TTC549 (cell line): ENCODE results near the gene RDH12.
"Not testable (repeated sequence)": the region's sequence is repeated elsewhere in the genome, so short reads cannot be mapped to it uniquely, and the experiment has no call there.

Experiments used
- FAIRE-seq: peaks from 2 replicates; lab custom pipeline; 2012; peaks lifted over from hg19 to GRCh38; lab: Jason Lieb, UNC

The RDH12 gene

DNA sequence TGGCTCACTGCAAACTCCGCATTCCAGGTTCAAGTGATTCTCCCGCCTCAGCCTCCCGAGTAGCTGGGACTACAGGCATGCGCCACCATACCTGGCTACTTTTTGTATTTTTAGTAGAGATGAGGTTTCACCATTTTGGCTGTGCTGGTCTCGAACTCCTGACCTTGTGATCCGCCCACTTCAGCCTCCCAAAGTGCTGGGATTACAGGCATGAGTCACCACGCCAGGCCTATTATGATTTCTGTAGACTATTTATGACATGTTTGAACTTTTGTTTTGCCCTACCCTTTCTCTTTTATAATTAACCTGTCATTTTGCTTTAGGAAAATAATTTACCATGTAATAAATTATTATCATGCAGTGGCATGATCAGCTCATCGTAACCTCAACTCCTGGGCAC, at the start of gene RDH12:
TSS of gene RDH12 (plus strand) at position 395 of the 400 bp plus-strand sequence. CDS start 20,757 bp downstream, outside the sequence.
- FAIRE-seq: not testable (repeated sequence)

DNA sequence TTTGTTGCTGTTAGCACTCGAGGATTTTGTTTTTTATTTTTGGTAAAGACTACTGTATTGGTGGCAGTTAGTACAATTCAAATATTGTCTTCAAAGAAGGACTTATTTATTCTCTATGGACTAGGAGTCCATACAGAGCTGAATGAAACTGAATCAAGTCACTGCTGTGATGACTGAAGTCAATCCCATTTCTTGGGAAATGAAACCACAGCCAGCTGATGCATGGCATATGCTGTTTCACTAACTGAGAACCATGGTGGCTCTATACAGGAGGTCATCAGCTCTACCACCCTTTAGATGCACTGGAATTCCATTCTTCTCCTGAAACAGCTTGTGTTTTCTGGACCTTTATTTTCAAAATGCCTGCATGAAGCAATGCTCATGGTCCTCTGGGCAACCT, 49.5 kb upstream of the RDH12 start:
- FAIRE-seq: no peak

DNA sequence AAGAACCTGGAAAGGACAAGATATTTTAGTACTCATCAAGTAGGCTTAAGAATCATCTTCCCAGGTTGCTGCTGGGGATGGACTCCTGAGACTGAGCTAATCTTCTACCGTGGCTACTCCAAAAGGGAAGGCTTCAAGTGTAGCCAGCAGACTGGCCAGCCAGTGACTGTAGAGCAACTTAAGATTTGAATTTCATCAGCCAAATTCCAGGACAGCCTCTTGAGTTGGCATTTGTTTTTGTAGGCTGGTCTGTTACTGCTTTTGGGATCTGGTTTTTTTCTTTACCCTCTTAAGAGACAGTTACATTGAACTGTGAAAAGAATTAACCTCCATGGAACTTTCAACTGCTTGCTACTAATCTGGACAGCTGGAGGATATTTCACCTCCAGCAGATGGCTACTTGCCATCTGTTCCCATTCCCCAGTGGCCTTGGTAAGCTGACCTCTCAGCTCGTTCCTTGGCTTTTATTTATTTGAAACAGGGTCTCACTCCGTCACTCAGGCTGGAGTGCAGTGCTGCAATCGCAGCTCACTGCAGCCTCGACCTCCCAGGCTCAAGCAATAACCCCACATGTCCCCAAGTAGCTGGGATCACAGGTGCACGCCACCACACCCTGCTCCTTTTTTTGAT, 47.9 kb upstream of the RDH12 start:
- FAIRE-seq: no peak

DNA sequence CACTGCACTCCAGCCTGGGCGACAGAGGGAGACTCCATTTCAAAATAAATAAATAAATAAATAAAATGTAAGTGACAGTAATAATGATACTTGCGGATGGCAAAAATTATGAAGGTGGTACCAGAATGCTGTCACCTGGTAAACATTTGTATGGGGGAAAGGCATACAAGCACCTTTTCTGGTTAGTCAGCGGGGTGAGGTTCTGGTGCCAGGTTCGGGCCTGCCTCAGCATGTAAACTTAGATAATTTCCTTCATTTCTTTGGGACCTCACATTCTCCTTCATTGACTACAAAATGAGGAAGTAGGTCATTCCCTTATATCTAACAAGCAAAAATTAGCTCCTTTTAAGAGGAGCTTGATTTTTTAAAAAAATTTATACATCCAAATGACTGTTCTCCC, 38.1 kb upstream of the RDH12 start:
- no peak for FAIRE-seq

DNA sequence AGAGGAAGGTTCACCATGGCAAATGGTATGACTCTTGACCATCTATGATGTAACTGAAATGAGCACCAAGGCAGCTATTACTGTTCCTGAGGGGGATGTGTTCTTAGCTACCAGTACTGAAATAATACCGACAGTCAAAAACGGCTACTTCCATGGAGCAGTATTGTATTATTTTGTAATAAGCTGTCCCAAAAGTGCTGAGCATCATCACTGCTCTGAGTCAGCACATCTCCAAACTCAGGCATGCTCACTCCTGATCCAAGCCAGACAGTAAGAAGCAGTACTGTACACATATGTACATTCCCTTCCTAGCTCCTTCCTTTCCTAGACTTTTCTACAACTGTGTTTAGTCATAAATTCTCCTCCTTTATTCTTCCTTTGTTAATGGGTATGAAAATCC, 35.8 kb upstream of the RDH12 start:
- no peak for FAIRE-seq

DNA sequence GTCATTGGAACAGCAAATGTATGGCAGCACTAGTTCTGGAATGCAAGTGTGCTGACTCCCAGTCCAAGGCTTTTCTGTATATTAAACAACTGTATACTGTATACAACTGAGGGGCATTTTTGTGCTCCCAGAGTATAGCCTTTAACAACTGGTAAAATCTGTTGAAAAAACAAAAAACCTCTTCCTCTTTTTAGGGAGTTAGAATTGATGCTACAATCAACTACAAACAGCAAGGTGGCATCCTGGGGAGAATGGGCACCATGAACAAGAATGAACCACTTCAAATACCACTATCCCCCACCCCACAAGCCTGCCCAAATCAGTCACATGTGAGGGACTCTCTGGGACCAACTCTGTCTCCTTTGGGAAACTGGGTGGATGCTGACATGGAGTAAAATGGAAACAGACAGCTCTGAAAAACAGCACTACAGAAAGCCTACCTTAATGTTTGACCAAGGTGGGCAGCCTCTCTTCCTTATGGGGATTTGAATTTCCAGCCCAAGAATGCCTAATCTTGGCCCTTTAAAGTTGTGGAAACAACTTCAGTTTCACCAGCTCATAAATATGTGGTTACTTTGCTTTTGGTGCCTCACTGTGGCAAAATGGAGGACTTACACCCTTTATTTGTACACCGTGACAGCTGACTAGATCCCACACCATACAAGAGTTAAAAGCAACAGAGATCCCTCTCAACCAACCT, 34.8 kb upstream of the RDH12 start:
- FAIRE-seq: peak; percentile 70

DNA sequence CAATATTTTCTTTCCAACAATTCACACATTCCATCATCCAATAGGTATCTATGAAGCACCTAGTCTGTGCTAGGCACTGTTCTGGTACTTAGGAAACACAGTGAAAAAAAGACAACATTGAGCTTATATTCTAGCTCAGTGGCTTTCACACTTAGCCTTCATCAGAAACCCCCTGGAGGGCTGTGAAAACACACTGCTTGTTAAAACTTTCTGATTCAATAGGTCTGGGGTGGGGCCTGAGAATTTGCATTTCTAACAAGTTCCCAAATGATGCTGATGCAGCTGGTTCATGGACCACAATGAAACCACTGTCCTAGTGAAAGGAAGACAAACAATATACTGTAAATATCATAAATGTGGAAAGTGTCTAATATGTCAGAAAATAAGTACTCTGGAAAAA, 33.1 kb upstream of the RDH12 start:
- no peak for FAIRE-seq

DNA sequence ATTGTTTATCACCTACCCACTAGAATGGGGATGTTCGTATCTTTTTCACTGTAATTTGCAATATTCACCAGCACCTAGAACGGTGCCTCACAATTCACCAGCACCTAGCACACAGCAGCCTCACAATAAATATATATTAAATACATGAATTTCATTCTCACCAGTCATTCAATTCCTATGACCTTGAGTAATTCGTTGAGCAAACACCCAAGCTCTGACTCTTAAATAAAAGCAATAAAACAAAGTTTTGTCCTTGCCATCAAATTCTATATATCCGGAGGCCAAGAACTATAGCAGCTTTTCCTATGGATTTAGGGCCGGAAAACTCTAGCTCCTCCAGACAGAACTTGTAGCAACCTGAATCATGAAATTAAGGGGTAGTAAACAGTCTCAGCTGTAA, 28.2 kb upstream of the RDH12 start:
- no peak for FAIRE-seq

DNA sequence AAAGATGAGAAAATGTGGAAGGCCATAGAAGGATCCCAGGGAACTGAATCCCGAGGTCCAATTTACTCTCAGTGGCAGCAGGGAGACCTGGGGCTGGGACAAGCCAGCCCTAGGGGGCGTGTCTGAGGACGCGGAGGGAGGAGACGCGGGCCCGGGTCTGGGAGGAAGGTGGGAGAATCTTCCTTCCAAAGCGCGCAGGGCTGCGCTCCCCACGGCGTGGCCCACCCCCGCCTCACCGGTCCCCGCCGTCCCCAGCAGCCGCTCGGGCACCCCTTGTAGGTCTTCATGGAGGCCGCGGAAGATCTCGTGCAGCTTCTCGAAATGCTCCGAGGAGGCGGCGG, 27.6 kb upstream of the RDH12 start:
- no peak for FAIRE-seq

DNA sequence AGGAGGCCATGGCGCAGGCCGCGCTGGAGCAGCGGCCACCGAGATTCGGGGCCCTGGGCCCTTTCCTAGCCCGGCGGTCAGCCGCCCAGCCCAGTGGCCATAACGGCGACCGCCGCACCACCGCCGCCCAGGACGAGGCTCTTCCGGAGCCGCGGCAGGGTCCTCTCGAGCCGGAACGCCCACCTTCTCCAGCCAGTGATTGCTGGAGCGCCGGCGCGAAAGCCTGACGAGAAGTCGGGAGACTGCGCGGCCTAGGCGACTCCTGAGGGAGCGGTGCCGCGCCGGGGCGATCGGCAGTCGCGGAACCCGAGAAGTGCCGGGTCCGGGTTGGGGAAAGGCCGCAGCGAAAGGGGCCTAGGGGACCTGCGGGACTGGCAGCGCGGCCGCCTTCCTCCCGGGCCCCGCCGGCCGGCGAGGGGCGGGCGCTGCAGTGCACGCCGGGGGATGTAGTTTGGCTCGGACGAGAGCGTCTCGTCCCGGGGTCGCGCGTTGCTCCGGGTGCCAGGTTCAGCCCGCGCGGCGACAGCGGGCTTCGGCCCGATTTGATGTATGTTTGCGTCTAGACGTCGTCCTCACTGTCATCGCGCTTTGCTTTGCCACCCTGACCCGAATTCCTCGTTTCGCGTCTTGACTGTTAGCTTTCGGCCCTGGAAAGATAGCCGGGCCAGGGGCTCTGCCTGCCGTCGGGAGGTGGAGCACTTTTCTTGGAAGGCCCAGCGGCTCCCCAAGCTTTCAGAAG, 27.0 kb upstream of the RDH12 start, which contains the start of gene VTI1B:
TSS of gene VTI1B (minus strand) at position 153 of the 739 bp plus-strand sequence. CDS start at position 10, 143 bp downstream.
- no peak for FAIRE-seq

DNA sequence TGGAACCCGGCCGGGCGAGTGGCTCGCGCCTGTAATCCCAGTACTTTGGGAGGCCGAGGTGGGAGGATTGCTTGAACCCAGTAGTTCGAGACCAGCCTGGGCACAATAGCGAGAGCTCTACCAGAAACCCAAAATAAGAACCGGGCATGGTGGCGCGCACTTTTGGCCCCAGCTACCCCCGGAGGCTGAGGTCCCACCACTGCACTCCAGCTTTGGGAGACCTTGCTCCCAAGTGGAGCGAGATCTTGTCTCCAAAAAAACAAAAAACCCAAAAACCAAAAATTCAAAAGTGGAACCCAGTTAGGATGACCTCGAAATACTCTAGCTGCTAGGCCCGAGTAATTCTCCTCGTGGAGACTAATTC, 26.5 kb upstream of the RDH12 start:
- FAIRE-seq: no peak

DNA sequence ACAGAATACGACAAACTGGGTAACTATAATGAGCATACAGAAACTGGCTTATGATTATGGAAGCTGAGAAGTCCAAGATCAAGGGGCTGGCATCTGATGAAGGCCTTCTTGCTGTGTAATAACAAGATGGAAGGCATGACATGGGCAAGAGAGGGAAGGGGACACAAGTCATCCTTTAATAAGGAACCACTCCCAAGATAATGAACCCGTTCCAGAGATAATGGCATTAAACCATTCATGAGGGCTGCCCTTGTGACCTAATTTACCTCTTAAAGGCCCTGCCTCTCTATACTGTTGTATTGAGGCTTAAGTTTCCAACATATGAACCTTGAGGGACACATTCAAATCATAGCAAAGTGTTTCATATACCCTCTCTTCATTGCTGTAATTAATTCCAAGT, 22.7 kb upstream of the RDH12 start:
- no peak for FAIRE-seq

DNA sequence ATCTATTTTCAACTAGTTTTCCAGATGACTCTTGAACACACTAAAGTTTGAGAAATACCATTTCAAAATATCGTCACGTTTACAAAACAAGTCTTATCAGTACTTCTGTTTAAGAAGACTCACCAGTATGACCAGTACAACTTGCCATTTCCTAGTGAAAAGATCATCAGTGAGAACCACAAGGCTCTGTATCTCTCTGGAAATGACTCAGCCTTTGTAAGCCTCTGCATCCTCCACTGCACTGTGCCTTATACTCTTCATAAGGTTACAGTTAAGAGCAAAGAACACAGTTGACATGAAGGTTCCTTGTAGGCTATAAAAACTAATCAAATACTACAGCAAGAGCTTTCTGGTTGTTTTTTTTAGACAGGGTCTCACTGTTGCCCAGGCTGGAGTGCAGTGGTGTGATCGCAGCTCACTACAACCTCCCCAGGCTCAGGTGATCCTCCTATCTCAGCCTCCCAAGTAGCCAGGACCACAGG, 21.5 kb upstream of the RDH12 start:
- no peak for FAIRE-seq

DNA sequence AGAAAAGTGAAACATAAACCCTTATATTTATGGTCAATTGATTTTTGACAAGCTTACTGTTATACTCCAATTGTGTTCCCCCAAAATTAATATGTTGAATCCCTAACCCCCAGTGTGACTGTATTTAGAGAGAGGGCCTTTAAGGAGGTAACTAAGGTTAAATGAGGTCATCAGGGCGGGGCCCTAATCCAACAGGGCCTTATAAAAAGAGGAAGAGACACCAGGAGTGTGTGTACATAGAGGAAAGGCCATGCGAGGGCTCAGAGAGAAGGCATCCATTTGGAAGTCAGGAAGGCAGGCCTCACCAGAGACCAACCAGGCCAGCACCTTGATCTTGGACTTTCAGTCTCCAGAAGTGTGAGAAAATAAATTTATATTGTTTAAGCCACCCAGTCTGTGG, 20.7 kb upstream of the RDH12 start:
- no peak for FAIRE-seq

DNA sequence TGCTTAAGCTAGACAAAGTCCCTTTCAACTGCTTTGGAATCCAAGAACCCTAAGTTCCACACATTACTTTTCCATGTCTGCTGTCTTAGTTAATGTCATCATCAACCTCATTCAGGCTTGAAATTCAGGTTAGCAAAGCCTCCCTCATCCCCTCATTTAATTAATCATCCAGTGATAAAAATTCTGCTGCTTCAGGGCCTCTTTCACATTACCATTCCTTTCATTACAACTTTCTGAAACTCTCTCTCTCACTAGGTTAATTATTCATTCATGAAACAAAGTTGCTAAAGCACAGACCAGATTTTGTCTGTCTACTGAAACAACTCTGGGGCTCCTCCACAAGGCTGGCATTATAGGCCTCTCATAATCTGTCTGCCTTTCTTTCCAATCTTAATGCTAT, 17.8 kb upstream of the RDH12 start:
- FAIRE-seq: no peak

DNA sequence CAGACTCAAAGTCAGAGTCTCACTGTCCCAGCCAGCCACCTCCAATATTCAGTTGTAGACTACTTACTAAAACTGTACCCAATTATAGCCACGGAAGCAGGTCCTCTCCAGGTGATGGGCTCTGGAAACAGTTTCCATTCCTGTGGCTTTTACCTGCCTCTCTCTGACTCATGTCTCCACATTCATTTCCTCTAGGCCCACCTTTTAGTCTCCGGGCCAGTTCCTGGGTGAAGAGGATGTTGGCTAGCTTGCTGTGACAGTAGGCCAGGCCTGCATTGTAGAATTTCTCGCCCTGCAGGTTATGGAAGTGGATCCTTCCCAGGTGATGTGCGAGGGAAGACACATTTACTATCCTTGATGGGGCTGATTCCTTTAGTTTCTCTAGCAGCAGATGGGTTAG, 11.7 kb upstream of the RDH12 start:
- FAIRE-seq: no peak

DNA sequence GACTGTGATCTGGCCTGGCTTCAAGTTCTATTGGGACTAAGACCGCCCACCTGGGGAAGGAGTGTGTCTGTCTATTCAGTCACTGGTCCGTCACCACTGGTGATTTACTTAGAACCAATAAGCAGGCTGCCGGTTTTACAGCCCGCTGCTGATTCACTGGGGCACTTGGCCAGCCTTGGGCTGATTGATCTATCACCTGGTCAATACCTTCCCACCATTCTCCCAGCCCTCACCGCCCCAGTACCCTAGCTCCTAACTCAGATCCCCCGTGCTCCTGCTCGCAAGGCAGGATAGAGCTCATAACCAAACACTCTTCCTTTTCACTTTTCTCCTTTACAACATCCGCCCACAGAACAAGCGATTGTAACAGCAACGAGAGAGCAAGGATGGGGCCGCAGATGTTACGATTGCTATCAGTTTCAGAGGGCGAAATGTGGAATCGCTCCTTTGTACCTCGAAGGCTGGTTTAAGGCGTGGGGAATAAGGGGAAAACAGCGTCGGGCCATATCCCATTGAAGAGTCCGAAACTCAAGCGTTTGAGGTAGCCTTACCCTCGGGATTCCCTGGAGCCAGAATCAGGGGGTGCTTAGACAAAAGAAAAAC, 6.8 kb upstream of the RDH12 start:
- FAIRE-seq: no peak

DNA sequence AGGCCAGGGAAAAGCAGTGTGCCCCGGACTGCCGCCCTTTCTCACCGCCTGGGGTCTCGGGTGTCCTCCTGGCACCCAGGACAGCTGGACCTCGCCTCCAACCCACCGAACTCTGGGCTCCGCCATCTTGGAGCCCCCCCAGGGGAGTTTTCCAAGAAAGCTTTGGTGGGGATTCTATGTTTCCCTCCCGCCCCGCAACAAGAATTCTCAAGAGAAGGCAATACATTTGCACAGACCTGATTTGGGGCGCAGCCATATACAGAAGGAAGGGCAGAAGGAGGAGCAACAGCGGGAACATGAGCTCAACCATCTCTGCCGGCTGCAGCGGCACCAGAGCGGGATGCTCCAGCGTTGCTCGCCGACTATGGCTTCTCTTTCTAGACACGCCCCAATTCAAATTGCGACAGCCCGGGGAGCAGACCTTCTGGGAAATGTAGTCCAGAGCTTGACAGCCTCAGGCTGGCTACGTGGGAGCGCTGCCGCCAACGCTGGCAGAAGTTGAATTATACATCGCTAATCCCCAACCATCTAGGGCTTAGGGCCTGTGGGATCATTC, 6.2 kb upstream of the RDH12 start, which contains the start of gene RDH11:
TSS of gene RDH11 (minus strand) at position 371 of the 556 bp plus-strand sequence. CDS start at position 310, 61 bp downstream.
- FAIRE-seq: peak; percentile 56

DNA sequence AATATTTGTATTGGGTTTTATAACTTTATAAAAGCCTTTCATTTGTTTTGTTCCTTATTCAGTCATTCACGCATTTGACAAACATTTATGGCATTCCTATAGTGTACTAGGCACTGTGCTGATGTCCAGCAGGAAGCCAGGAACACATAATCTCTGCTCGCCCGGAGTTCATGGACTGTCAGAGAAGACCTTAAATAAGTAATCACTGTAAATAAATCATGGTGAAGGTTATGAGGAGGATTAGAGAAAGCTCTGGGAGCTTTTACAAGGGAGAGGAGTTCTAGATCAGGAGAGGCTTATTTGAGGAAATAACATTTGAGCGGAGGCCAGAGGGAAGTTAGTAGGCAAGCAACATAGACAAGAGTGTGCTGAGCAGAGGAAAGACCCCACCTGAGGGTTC, 4.7 kb upstream of the RDH12 start:
- FAIRE-seq: no peak

DNA sequence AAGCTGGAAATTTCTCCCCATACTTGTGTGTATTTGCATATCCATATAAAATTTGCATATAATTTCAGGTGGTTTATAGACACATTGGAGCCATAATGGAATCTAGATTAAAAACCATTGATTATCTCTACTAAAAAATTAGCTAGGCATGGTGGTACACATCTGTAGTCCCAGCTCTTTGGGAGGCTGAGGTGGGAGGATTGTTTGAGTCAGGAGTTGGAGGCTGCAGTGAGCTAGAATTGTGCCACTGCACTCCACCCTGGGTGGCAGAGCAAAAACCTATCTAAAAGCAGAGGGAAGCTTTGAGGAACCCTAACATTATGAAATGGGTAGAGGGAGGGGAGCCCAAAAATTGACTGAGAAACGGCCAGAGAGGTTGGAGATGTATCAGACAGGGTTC, 3.5 kb upstream of the RDH12 start:
- FAIRE-seq: no peak

DNA sequence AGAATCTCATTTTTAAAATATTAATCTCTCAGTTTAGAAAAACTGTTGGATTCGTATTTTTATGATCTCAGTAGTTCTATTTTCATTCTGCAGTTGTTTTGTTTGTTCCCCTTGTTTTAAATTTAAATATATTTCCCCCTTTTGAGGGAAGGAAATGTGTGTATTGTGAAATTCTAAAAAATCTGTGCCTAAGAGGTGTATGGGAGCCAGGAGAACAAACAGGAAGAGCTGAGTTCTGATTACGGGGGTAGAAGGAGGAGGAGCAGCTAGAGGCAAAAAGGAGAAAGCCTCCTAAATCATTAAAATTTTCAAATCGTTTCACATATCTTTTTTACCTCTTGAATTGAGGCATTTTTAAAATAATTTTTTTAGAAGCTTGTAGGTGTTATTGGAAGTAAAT, 2.3 kb downstream of the RDH12 start:
- no peak for FAIRE-seq

DNA sequence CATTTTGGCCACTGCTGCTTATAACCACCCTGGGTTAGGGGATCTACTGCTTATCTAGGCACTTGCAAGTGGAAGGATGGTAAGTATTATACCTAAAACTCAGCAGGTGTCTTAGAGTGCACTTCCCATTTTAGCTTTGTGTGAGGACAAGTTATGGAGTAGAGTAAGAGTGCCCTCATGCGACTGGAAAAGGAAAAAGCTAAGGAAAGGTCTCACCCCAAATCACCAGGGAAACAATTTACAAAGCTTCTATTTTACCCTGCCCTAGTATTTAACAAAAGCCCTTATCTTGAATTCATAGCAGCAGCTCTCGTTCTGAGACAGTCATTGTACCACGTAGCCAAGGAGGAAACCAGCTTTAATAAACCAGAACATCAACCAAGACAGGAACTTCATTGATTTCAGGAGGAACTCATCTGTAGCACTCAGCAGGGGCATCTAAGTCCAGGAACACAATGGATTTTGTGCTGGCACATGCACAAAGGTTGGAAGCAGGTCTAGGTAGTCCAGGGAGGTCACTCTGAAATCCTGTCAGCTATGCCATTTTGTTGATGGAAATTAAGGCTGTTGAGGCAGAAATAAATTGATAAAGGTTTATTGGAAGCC, 2.9 kb downstream of the RDH12 start:
- FAIRE-seq: peak; percentile 58
